Measurements from ENCODE around the gene CECR2.

DNA sequence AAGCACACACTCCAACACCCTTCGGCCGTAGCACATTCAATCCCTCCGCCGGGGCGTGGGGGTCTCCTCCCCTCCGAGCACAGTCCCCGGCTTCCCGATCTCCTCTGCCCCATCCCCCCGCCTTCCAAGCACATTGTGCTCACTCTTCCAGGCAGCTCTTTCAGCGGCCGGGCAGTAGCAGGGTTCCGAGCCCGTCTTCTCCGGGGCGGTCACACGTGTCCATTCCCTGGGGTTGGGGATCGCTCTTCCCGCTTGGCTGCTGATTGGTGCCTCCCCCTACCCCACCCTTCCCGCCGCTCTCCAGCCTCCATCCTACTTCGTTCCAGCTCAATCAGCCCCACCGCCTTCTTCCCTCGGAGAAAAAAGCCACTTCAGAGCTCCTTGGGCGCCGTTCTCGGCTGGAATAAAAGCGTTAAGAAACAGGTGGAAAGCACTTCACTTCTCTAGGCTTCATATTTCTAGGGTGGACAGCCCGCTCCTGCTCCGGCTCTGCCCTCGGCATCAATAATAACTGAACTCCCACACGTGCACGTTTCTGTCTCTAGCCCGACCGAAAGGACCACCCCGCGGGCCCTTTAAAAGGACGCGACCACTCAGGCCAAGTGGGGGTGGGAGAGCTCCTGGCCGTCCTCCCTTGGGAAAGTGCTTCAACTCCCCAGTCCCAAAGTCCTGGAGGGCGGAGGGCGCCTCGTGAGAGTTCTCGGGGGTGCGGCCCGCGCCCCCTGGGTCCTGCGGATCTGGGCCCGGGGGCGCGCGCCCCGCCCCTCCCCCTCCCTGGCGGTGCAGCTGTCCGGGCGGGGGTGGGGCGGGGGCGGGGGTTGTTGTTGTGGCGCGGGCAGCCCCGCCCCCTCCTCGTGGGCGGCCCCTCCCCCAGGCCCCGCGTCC is 464 bp upstream of the CECR2 start:
- TF ChIP-seq, protein P1, sequence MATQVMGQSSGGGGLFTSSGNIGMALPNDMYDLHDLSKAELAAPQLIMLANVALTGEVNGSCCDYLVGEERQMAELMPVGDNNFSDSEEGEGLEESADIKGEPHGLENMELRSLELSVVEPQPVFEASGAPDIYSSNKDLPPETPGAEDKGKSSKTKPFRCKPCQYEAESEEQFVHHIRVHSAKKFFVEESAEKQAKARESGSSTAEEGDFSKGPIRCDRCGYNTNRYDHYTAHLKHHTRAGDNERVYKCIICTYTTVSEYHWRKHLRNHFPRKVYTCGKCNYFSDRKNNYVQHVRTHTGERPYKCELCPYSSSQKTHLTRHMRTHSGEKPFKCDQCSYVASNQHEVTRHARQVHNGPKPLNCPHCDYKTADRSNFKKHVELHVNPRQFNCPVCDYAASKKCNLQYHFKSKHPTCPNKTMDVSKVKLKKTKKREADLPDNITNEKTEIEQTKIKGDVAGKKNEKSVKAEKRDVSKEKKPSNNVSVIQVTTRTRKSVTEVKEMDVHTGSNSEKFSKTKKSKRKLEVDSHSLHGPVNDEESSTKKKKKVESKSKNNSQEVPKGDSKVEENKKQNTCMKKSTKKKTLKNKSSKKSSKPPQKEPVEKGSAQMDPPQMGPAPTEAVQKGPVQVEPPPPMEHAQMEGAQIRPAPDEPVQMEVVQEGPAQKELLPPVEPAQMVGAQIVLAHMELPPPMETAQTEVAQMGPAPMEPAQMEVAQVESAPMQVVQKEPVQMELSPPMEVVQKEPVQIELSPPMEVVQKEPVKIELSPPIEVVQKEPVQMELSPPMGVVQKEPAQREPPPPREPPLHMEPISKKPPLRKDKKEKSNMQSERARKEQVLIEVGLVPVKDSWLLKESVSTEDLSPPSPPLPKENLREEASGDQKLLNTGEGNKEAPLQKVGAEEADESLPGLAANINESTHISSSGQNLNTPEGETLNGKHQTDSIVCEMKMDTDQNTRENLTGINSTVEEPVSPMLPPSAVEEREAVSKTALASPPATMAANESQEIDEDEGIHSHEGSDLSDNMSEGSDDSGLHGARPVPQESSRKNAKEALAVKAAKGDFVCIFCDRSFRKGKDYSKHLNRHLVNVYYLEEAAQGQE (IDR thresholded peaks at IDR 0.05; ENCODE audit: borderline replicate concordance), result no peak
- TF ChIP-seq, protein P2, sequence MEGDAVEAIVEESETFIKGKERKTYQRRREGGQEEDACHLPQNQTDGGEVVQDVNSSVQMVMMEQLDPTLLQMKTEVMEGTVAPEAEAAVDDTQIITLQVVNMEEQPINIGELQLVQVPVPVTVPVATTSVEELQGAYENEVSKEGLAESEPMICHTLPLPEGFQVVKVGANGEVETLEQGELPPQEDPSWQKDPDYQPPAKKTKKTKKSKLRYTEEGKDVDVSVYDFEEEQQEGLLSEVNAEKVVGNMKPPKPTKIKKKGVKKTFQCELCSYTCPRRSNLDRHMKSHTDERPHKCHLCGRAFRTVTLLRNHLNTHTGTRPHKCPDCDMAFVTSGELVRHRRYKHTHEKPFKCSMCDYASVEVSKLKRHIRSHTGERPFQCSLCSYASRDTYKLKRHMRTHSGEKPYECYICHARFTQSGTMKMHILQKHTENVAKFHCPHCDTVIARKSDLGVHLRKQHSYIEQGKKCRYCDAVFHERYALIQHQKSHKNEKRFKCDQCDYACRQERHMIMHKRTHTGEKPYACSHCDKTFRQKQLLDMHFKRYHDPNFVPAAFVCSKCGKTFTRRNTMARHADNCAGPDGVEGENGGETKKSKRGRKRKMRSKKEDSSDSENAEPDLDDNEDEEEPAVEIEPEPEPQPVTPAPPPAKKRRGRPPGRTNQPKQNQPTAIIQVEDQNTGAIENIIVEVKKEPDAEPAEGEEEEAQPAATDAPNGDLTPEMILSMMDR (IDR thresholded peaks at IDR 0.05; ENCODE audit: poor library complexity, severe bottlenecking), result no peak
- TF ChIP-seq EP300 (conservative IDR thresholded peaks at IDR 0.05; ENCODE audit: poor library complexity, severe bottlenecking) (peak; percentile 29), EZH2 (IDR thresholded peaks at IDR 0.05; ENCODE audit: borderline replicate concordance, insufficient read depth, low read length, poor library complexity, severe bottlenecking) (no peak), RAD21 (conservative IDR thresholded peaks at IDR 0.05) (peak; percentile 46), POLR2AphosphoS5 (IDR thresholded peaks at IDR 0.05) (peak; percentile 38), MXI1 (conservative IDR thresholded peaks at IDR 0.05; ENCODE audit: poor library complexity, severe bottlenecking) (peak; percentile 92)
